ENCODE results near the gene PGAP3. TPM values are rescaled to one million over a fixed set of nuclear protein-coding genes. Genes with fewer than 3 reads are reported as not detected.
A peak's percentile ranks its signal among the peaks of the same experiment; 100 is the strongest.

Gene PGAP3
- total RNA-seq, 1 experiment from 2014 or later = 5.9 TPM

DNA sequence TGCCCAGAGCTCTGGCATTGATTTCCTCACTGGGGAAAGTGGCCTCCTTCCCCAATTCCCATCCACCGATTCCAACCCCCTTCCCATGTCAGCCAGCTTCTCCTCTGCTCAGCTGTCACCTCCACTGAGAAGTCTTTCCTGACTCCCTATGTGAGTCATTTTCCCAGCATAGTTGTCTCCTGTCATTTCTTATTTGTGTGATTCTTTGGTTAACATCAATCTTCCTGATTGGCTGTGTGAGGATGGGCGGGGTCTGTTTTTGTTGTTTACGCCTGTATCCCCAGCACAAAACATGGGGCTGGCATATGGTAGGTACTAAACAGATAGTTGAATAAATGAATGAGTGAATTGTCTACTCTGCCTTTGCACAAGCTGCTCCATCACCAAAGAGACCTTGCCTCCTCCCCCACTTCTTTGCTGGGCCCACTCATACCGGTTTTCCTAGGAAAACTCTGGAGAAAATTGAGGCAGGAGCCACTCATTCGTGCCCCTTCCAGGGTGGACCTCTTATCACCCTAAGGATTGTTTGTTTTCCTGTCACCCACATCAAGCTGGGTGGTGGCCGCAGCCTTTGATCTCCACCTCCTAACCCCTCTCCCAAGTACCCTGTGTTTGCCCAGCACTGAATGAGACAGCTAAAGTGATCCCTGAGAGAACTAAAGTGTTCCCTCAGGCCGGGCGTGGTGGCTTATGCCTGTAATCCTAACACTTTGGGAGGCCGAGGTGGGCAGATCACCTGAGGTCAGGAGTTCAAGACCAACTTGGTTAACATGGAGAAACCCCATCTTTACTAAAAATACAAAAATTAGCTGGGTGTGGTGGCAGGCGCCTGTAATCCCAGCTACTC lies 48.7 kb upstream of the PGAP3 start:
- DNase-seq (peak; percentile 50), ATAC-seq (no peak)
- ChIA-PET POLR2A (ENCODE audit: unreplicated experiment) (no interaction called here), CTCF (no interaction called here)
- peaks cover 5% of the 10 kb centered on the region; the same call in 1 of the 2 replicates for H4K20me1 ChIP-seq (ENCODE audit: low read length)
- no peak overlapping the region for H3K27ac ChIP-seq (ENCODE audit: low read length)
- no peaks in the 10 kb centered on the region for H3K9me2 ChIP-seq (replicated peaks; ENCODE audit: low read length)
- no peaks in the 10 kb centered on the region for H3K36me3 ChIP-seq (ENCODE audit: low read depth, low read length)
- no peaks in the 10 kb centered on the region for H3K9me3 ChIP-seq (ENCODE audit: low read length)
- H3K4me2 ChIP-seq (ENCODE audit: low read length) = peak overlapping the region; percentile 41; the same call in 1 of the 2 replicates
- H2AFZ ChIP-seq (ENCODE audit: low read length) = no peak overlapping the region
- no peaks in the 10 kb centered on the region for H3K27me3 ChIP-seq (ENCODE audit: low read length)
- peaks cover 16% of the 10 kb centered on the region; the same call in 1 of the 2 replicates for H3K79me2 ChIP-seq (ENCODE audit: low read length)
- peaks cover 35% of the 10 kb centered on the region for H3K4me1 ChIP-seq (ENCODE audit: insufficient read depth, low read length)
- no peak overlapping the region for H3K9ac ChIP-seq (ENCODE audit: low read length)
- TF ChIP-seq EZH2 (IDR thresholded peaks at IDR 0.05; ENCODE audit: low read length, unreplicated experiment) = no peak
- no peak for TF ChIP-seq EZH2phosphoT487 (IDR thresholded peaks at IDR 0.05; ENCODE audit: borderline replicate concordance, low read length)
- TF ChIP-seq, protein P1, sequence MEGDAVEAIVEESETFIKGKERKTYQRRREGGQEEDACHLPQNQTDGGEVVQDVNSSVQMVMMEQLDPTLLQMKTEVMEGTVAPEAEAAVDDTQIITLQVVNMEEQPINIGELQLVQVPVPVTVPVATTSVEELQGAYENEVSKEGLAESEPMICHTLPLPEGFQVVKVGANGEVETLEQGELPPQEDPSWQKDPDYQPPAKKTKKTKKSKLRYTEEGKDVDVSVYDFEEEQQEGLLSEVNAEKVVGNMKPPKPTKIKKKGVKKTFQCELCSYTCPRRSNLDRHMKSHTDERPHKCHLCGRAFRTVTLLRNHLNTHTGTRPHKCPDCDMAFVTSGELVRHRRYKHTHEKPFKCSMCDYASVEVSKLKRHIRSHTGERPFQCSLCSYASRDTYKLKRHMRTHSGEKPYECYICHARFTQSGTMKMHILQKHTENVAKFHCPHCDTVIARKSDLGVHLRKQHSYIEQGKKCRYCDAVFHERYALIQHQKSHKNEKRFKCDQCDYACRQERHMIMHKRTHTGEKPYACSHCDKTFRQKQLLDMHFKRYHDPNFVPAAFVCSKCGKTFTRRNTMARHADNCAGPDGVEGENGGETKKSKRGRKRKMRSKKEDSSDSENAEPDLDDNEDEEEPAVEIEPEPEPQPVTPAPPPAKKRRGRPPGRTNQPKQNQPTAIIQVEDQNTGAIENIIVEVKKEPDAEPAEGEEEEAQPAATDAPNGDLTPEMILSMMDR (conservative IDR thresholded peaks at IDR 0.05; ENCODE audit: low read depth, low read length) = no peak
- no peak overlapping the region for H3K4me3 ChIP-seq (ENCODE audit: low read length)
- intact Hi-C loops (cut with micrococcal nuclease) = no loop called here
- no TSS peak for BruUV-seq (replicated peaks)
- H3F3A ChIP-seq (ENCODE audit: low read length, unreplicated experiment) = no peaks in the 10 kb centered on the region

DNA sequence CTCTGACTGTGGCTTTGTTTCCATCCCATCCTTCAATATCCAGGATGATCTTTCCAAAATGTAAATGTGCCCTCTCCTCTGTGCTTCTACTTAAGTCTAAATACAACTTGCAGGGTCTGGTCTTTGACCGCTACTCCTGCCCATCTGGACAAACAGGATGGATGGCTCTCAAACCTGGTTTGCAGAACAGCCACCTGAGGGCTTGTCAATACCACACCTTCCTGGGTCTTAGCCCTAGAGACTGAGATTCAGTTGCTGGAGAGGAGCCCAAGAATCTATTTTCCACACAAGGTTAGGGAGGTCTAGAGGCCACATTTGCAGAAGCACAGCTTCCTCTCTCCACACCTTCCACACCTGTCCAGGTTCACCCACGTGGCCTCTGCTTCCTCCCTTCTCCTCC lies 48.0 kb upstream of the PGAP3 start:
- POLR2A ChIA-PET (ENCODE audit: unreplicated experiment) = no interaction called here

More for the DNA sequence above, 48.0 kb upstream of the PGAP3 start:
- H3K9me2 ChIP-seq (replicated peaks; ENCODE audit: low read length) = no peaks in the 10 kb centered on the region
- TF ChIP-seq EZH2phosphoT487 (IDR thresholded peaks at IDR 0.05; ENCODE audit: borderline replicate concordance, low read length) (no peak), EZH2 (IDR thresholded peaks at IDR 0.05; ENCODE audit: low read length, unreplicated experiment) (no peak)
- TF ChIP-seq, protein P1 (conservative IDR thresholded peaks at IDR 0.05; ENCODE audit: low read depth, low read length) = no peak
- peaks cover 28% of the 10 kb centered on the region for H3K4me1 ChIP-seq (ENCODE audit: insufficient read depth, low read length)
- no peaks in the 10 kb centered on the region for H3K9me3 ChIP-seq (ENCODE audit: low read length)
- ATAC-seq (no peak), DNase-seq (peak; percentile 31)
- no peak overlapping the region for H3K27ac ChIP-seq (ENCODE audit: low read length)
- H3F3A ChIP-seq (ENCODE audit: low read length, unreplicated experiment) = no peaks in the 10 kb centered on the region
- intact Hi-C loops (cut with micrococcal nuclease) = no loop called here
- peak overlapping the region; percentile 41 for H3K4me2 ChIP-seq (ENCODE audit: low read length)
- CTCF ChIA-PET = no interaction called here
- H2AFZ ChIP-seq (ENCODE audit: low read length) = no peak overlapping the region
- H3K9ac ChIP-seq (ENCODE audit: low read length) = no peak overlapping the region
- no peaks in the 10 kb centered on the region for H3K36me3 ChIP-seq (ENCODE audit: low read depth, low read length)
- H3K27me3 ChIP-seq (ENCODE audit: low read length) = no peaks in the 10 kb centered on the region
- BruUV-seq (replicated peaks) = no TSS peak
- H4K20me1 ChIP-seq (ENCODE audit: low read length) = peaks cover 2% of the 10 kb centered on the region; the same call in 1 of the 2 replicates
- peaks cover 10% of the 10 kb centered on the region; the same call in 1 of the 2 replicates for H3K79me2 ChIP-seq (ENCODE audit: low read length)
- H3K4me3 ChIP-seq (ENCODE audit: low read length) = no peak overlapping the region

All from PC-3 (cell line).